Liver (tissue), 9 donors: ENCODE measurements around the gene GPM6B. TPM values are rescaled to one million over a fixed set of nuclear protein-coding genes. Genes with fewer than 3 reads are reported as not detected.

ENCODE experiments used
- DNase-seq: peaks from one replicate; pipeline ENCODE4 v3.0.0-alpha.2; 2017; ENCODE audit warnings: low spot score
- H3K27ac ChIP-seq, 2 donors: one replicate each; pipeline ENCODE4 v1.7.0; 2013; ENCODE audit warnings: inconsistent platforms in 2 of 2, low read length in 2 of 2, control low read depth in 1 of 2, low read depth in 1 of 2, mild to moderate bottlenecking in 1 of 2
- H3K27me3 ChIP-seq, 4 donors: one replicate each; pipeline versions ENCODE4 v1.6.1 to v1.7.0; 2013; ENCODE audit warnings: low read length in 3 of 4, inconsistent platforms in 1 of 4, mild to moderate bottlenecking in 1 of 4, moderate library complexity in 1 of 4; ENCODE audit not compliant: control insufficient read depth in 4 of 4, insufficient read depth in 4 of 4
- H3K36me3 ChIP-seq, 4 donors: one replicate each; pipeline versions ENCODE4 v1.6.1 to v1.7.0; 2013; ENCODE audit warnings: low read length in 3 of 4, mild to moderate bottlenecking in 3 of 4, low read depth in 1 of 4, moderate library complexity in 1 of 4; ENCODE audit not compliant: control insufficient read depth in 4 of 4, insufficient read depth in 3 of 4
- H3K4me1 ChIP-seq, 4 donors: one replicate each; pipeline versions ENCODE4 v1.6.1 to v1.7.0; 2013; ENCODE audit warnings: low read length in 3 of 4, mild to moderate bottlenecking in 3 of 4, moderate library complexity in 1 of 4; ENCODE audit not compliant: control insufficient read depth in 4 of 4, insufficient read depth in 4 of 4
- H3K4me3 ChIP-seq, 3 donors: one replicate each; pipeline versions ENCODE4 v1.6.1 to v1.7.0; 2013; ENCODE audit warnings: low read length in 3 of 3, control low read depth in 1 of 3, low read depth in 1 of 3, mild to moderate bottlenecking in 1 of 3
- H3K9ac ChIP-seq, 2 donors: one replicate each; pipeline ENCODE4 v1.7.0; 2013; ENCODE audit warnings: low read length in 2 of 2, mild to moderate bottlenecking in 2 of 2, moderate library complexity in 2 of 2, control low read depth in 1 of 2, low read depth in 1 of 2
- H3K9me3 ChIP-seq, 4 donors: one replicate each; pipeline versions ENCODE4 v1.6.1 to v1.7.0; 2013; ENCODE audit warnings: low read length in 3 of 4; ENCODE audit not compliant: control insufficient read depth in 4 of 4
- EGR1 ChIP-seq, 2 donors: IDR thresholded peaks; 2 replicates each; pipeline ENCODE4 v1.6.1; 2016 to 2018; ENCODE audit warnings: antibody characterized with exemption in 2 of 2, low read depth in 2 of 2
- FOXA1 ChIP-seq: IDR thresholded peaks from 2 replicates; pipeline ENCODE4 v1.6.1; 2016; ENCODE audit warnings: antibody characterized with exemption
- FOXA2 ChIP-seq: IDR thresholded peaks from 2 replicates; pipeline ENCODE4 v1.6.1; 2016; ENCODE audit warnings: antibody characterized with exemption
- GABPA ChIP-seq, 2 donors: IDR thresholded peaks in 1 of 2; conservative IDR thresholded peaks in 1 of 2; 2 replicates each; pipeline ENCODE4 v1.6.1; 2016; ENCODE audit warnings: antibody characterized with exemption in 2 of 2, mild to moderate bottlenecking in 1 of 2, moderate library complexity in 1 of 2
- HNF4A ChIP-seq, 2 donors: conservative IDR thresholded peaks; 2 replicates each; pipeline ENCODE4 v1.6.1; 2016; ENCODE audit warnings: antibody characterized with exemption in 2 of 2, mild to moderate bottlenecking in 2 of 2
- HNF4G ChIP-seq: IDR thresholded peaks from 2 replicates; pipeline ENCODE4 v1.6.1; 2016; ENCODE audit warnings: antibody characterized with exemption
- JUND ChIP-seq, 2 donors: IDR thresholded peaks; 2 replicates each; pipeline ENCODE4 v1.6.1; 2016; ENCODE audit warnings: antibody characterized with exemption in 2 of 2
- RAD21 ChIP-seq, 2 donors: IDR thresholded peaks; 2 replicates each; pipeline ENCODE4 v1.6.1; 2016; ENCODE audit warnings: antibody characterized with exemption in 2 of 2, mild to moderate bottlenecking in 2 of 2
- RXRA ChIP-seq, 2 donors: IDR thresholded peaks; 2 replicates each; pipeline ENCODE4 v1.6.1; 2017 to 2018; ENCODE audit warnings: antibody characterized with exemption in 2 of 2, mild to moderate bottlenecking in 1 of 2
- SP1 ChIP-seq: IDR thresholded peaks from 2 replicates; pipeline ENCODE4 v1.6.1; 2018; ENCODE audit warnings: antibody characterized with exemption, mild to moderate bottlenecking
- TAF1 ChIP-seq: conservative IDR thresholded peaks from 2 replicates; pipeline ENCODE4 v1.6.1; 2016; ENCODE audit warnings: antibody characterized with exemption, mild to moderate bottlenecking
- YY1 ChIP-seq: IDR thresholded peaks from 2 replicates; pipeline ENCODE4 v1.6.1; 2016; ENCODE audit warnings: antibody characterized with exemption, mild to moderate bottlenecking
- WGBS: extraction: QIAGEN DNeasy Blood & Tissue Kit; methylation state at CpG from one replicate; pipeline ENCODE4 v1.1.7; 2013; 5-methylcytosine and 5-hydroxymethylcytosine counted together
- polyA plus RNA-seq, 2 donors: library from polyadenylated mRNA; stranded (reverse) in 1 of 2; unstranded in 1 of 2; fragments of 200-250 nt in 1 of 2; fragments of >200 nt in 1 of 2; fragmentation: Nextera tagmentation in 1 of 2; extraction: Ambion mirVana in 1 of 2; gene quantifications; one replicate each; pipeline versions ENCODE4 v1.2.1 to v1.2.3, GENCODE V29; 2013 to 2015
- total RNA-seq, 2 donors: library from RNA; depleted of rRNA; stranded (reverse); fragments of >200 nt; gene quantifications; one replicate each; pipeline ENCODE4 v1.2.3, GENCODE V29; 2014
- TF ChIP-seq, protein P1 (sequence below): IDR thresholded peaks from 2 replicates; pipeline ENCODE4 v1.6.1; 2016; ENCODE audit warnings: antibody characterized with exemption, mild to moderate bottlenecking
- TF ChIP-seq, protein P2 (sequence below): IDR thresholded peaks from 2 replicates; pipeline ENCODE4 v1.6.1; 2016; ENCODE audit warnings: antibody characterized with exemption
- TF ChIP-seq, protein P3 (sequence below): IDR thresholded peaks from 2 replicates; pipeline ENCODE4 v1.6.1; 2016; ENCODE audit warnings: antibody characterized with exemption
- TF ChIP-seq, protein P4 (sequence below): fragments of 150-350 bp; IDR thresholded peaks from 2 replicates; pipeline ENCODE4 v1.5.1; 2017; ENCODE audit warnings: improper control_type of control experiment, low read depth, low read length; ENCODE audit not compliant: missing input control
- TF ChIP-seq, protein P5 (sequence below): IDR thresholded peaks from 2 replicates; pipeline ENCODE4 v1.6.1; 2016; ENCODE audit warnings: antibody characterized with exemption
- donor health status: healthy.
- donor health status: healthy.
- donor health status: healthy.
- donor health status: healthy.
- donor health status: healthy.

Gene GPM6B
- total and polyA plus RNA-seq, 4 donors: 0.42 to 2.3 (median 0.72) TPM

DNA sequence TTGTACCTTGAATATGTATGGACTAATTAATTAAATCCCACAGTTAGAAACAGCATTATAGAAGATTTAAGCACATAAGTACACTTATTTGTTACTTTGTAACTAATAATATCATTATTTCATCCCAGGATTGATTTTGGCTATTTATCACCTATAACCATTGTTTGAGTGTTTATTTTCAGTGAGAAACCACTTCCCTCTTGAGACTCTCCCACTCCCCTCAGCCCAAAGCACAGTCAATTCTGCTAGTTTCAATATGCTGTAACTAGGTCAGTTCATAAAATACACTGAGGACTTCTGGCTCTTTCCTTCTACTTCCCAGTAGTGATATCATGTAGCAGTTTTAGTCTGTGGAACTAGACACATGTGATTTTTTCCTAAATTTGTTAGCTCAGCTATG is 66.1 kb downstream of the GPM6B start (continued):
- TF ChIP-seq, protein P1, sequence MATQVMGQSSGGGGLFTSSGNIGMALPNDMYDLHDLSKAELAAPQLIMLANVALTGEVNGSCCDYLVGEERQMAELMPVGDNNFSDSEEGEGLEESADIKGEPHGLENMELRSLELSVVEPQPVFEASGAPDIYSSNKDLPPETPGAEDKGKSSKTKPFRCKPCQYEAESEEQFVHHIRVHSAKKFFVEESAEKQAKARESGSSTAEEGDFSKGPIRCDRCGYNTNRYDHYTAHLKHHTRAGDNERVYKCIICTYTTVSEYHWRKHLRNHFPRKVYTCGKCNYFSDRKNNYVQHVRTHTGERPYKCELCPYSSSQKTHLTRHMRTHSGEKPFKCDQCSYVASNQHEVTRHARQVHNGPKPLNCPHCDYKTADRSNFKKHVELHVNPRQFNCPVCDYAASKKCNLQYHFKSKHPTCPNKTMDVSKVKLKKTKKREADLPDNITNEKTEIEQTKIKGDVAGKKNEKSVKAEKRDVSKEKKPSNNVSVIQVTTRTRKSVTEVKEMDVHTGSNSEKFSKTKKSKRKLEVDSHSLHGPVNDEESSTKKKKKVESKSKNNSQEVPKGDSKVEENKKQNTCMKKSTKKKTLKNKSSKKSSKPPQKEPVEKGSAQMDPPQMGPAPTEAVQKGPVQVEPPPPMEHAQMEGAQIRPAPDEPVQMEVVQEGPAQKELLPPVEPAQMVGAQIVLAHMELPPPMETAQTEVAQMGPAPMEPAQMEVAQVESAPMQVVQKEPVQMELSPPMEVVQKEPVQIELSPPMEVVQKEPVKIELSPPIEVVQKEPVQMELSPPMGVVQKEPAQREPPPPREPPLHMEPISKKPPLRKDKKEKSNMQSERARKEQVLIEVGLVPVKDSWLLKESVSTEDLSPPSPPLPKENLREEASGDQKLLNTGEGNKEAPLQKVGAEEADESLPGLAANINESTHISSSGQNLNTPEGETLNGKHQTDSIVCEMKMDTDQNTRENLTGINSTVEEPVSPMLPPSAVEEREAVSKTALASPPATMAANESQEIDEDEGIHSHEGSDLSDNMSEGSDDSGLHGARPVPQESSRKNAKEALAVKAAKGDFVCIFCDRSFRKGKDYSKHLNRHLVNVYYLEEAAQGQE: no peak
- TF ChIP-seq FOXA2 (no peak), GABPA (IDR thresholded peaks at IDR 0.05 in 1 of 2, conservative IDR thresholded peaks at IDR 0.05 in 1 of 2) (no peak)
- TF ChIP-seq, protein P2, sequence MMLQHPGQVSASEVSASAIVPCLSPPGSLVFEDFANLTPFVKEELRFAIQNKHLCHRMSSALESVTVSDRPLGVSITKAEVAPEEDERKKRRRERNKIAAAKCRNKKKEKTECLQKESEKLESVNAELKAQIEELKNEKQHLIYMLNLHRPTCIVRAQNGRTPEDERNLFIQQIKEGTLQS: no peak

DNA sequence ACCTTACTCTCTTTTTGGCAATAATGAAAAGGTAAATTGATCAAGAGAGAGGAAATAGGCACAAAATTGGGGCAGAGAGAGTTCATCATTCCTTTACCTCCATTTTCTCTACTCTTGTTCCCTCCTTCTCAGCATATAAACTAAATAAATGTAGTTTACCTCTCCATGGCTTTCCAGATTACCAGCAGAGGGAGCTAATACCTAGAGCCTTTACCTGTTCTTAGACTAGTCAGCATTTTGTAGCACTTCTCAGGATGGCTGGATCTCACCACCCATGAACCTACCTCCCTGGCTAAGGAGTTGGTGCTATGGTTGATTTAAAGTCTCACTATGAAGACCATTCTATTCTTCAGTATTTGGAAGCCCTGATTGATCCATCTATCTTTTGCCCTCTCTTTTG is 66.7 kb downstream of the GPM6B start:
- H3K27ac ChIP-seq: no peak overlapping the region
- peaks cover 1 to 19% (median 3%) of the 10 kb centered on the region in 4 donors for H3K36me3 ChIP-seq
- no peaks in the 10 kb centered on the region for H3K27me3 ChIP-seq
- no peaks in the 10 kb centered on the region for H3K4me1 ChIP-seq
- no peaks in the 10 kb centered on the region for H3K9me3 ChIP-seq
- no peak for DNase-seq
- H3K4me3 ChIP-seq: no peak overlapping the region
- no peak overlapping the region for H3K9ac ChIP-seq
- TF ChIP-seq, protein P3, sequence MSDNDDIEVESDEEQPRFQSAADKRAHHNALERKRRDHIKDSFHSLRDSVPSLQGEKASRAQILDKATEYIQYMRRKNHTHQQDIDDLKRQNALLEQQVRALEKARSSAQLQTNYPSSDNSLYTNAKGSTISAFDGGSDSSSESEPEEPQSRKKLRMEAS: no peak
- TF ChIP-seq RAD21 (IDR thresholded peaks at IDR 0.05): peak; percentile 71 to 81
- no peak for TF ChIP-seq YY1
- TF ChIP-seq, protein P4, sequence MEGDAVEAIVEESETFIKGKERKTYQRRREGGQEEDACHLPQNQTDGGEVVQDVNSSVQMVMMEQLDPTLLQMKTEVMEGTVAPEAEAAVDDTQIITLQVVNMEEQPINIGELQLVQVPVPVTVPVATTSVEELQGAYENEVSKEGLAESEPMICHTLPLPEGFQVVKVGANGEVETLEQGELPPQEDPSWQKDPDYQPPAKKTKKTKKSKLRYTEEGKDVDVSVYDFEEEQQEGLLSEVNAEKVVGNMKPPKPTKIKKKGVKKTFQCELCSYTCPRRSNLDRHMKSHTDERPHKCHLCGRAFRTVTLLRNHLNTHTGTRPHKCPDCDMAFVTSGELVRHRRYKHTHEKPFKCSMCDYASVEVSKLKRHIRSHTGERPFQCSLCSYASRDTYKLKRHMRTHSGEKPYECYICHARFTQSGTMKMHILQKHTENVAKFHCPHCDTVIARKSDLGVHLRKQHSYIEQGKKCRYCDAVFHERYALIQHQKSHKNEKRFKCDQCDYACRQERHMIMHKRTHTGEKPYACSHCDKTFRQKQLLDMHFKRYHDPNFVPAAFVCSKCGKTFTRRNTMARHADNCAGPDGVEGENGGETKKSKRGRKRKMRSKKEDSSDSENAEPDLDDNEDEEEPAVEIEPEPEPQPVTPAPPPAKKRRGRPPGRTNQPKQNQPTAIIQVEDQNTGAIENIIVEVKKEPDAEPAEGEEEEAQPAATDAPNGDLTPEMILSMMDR: peak; percentile 56
- no peak for TF ChIP-seq TAF1

DNA sequence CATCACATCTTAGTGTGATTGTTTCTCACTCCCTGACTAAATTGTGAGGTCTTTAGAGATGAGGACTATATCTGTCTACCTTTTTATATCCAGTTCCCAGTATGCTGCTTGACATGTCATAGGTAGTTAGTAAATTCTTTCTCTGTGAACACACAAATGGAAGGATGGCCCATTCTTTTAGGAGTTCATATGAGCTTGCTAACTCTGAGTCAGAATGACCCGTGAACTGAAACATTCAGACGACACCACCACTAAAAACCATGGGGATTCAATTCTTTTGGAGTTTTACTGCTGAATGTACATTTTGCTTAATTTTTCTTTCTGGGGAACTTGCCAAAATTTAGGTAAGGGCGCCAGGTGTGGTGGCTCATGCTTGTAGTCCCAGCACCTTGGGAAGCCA is 68.4 kb downstream of the GPM6B start:
- H3K9me3 ChIP-seq: no peaks in the 10 kb centered on the region
- peaks cover 1 to 19% (median 4%) of the 10 kb centered on the region in 4 donors for H3K36me3 ChIP-seq
- no peak overlapping the region for H3K27ac ChIP-seq
- H3K9ac ChIP-seq: no peak overlapping the region
- 93% methylated on average over 3 of the region's 3 CpGs for WGBS
- DNase-seq: no peak
- no peaks in the 10 kb centered on the region for H3K27me3 ChIP-seq
- H3K4me3 ChIP-seq: no peak overlapping the region
- no peaks in the 10 kb centered on the region for H3K4me1 ChIP-seq
- TF ChIP-seq FOXA1 (no peak), RXRA (IDR thresholded peaks at IDR 0.05) (no peak), YY1 (no peak), FOXA2 (no peak), JUND (IDR thresholded peaks at IDR 0.05) (no peak), HNF4G (no peak), HNF4A (conservative IDR thresholded peaks at IDR 0.05) (no peak), SP1 (no peak), EGR1 (IDR thresholded peaks at IDR 0.05; ENCODE audit: low read depth in 2 of 2) (no peak), GABPA (IDR thresholded peaks at IDR 0.05 in 1 of 2, conservative IDR thresholded peaks at IDR 0.05 in 1 of 2) (no peak)
- TF ChIP-seq, protein P4: no peak
- TF ChIP-seq, protein P5, sequence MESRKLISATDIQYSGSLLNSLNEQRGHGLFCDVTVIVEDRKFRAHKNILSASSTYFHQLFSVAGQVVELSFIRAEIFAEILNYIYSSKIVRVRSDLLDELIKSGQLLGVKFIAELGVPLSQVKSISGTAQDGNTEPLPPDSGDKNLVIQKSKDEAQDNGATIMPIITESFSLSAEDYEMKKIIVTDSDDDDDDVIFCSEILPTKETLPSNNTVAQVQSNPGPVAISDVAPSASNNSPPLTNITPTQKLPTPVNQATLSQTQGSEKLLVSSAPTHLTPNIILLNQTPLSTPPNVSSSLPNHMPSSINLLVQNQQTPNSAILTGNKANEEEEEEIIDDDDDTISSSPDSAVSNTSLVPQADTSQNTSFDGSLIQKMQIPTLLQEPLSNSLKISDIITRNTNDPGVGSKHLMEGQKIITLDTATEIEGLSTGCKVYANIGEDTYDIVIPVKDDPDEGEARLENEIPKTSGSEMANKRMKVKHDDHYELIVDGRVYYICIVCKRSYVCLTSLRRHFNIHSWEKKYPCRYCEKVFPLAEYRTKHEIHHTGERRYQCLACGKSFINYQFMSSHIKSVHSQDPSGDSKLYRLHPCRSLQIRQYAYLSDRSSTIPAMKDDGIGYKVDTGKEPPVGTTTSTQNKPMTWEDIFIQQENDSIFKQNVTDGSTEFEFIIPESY: no peak
- TF ChIP-seq, protein P1: no peak
